Natural killer cell (primary cell): Measurements from ENCODE around the gene ELP6. TPM values are rescaled to one million over a fixed set of nuclear protein-coding genes. Genes with fewer than 3 reads are reported as not detected.
"Not testable (repeated sequence)": the region's sequence is repeated elsewhere in the genome, so short reads cannot be mapped to it uniquely, and the experiment has no call there.

ENCODE experiments used
- ATAC-seq, 3 donors: fragments of 150-1000 bp in 2 of 3; fragments of 200-7000 bp in 1 of 3; cut with Tn5 transposase; 1 replicate in 1 of 3; 2 replicates in 2 of 3; pipeline ENCODE4 v1.10.0; 2021; ENCODE audit warnings: mild to moderate bottlenecking in 2 of 3, moderate library complexity in 2 of 3
- DNase-seq, 2 donors: peaks; one replicate each; pipeline versions ENCODE4 v3.0.0 to v3.0.0-alpha.2; 2013 to 2021; ENCODE audit warnings: mixed read lengths in 1 of 2
- H3K27ac ChIP-seq: one replicate; pipeline ENCODE4 v1.5.1; 2013; ENCODE audit warnings: mild to moderate bottlenecking, low read length
- H3K27me3 ChIP-seq: one replicate; pipeline ENCODE4 v1.6.1; 2013; ENCODE audit warnings: low read length; ENCODE audit not compliant: control insufficient read depth, insufficient read depth
- H3K36me3 ChIP-seq: one replicate; pipeline ENCODE4 v1.6.1; 2013; ENCODE audit warnings: low read length; ENCODE audit not compliant: control insufficient read depth, insufficient read depth
- H3K4me1 ChIP-seq: one replicate; pipeline ENCODE4 v1.6.1; 2013; ENCODE audit warnings: low read length; ENCODE audit not compliant: control insufficient read depth, insufficient read depth
- H3K4me3 ChIP-seq: one replicate; pipeline ENCODE4 v1.5.1; 2013; ENCODE audit warnings: low read length
- H3K9me3 ChIP-seq: one replicate; pipeline ENCODE4 v1.6.1; 2013; ENCODE audit warnings: low read length; ENCODE audit not compliant: control insufficient read depth, insufficient read depth
- H3K27ac Mint-ChIP-seq, 2 donors: one replicate each; pipeline ENCODE4 v1.8.0; 2022; ENCODE audit warnings: mild to moderate bottlenecking in 2 of 2, mixed read lengths in 2 of 2, moderate library complexity in 1 of 2
- H3K27me3 Mint-ChIP-seq, 2 donors: one replicate each; pipeline ENCODE4 v1.8.0; 2022; ENCODE audit warnings: low read depth in 2 of 2, mixed read lengths in 2 of 2
- H3K36me3 Mint-ChIP-seq: one replicate; pipeline ENCODE4 v1.8.0; 2022; ENCODE audit warnings: mixed read lengths
- H3K4me1 Mint-ChIP-seq, 2 donors: one replicate each; pipeline ENCODE4 v1.8.0; 2022; ENCODE audit warnings: mixed read lengths in 2 of 2
- H3K4me3 Mint-ChIP-seq: one replicate; pipeline ENCODE4 v1.8.0; 2022; ENCODE audit warnings: mild to moderate bottlenecking, moderate library complexity, mixed read lengths
- H3K9me3 Mint-ChIP-seq, 2 donors: one replicate each; pipeline ENCODE4 v1.8.0; 2022; ENCODE audit warnings: mixed read lengths in 2 of 2
- CTCF ChIP-seq: fragments of 200-600 bp; IDR thresholded peaks from one replicate; pipeline ENCODE4 v1.8.0; 2022; ENCODE audit warnings: antibody characterized with exemption
- WGBS: methylation state at CpG from one replicate; pipeline ENCODE4 v1.1.7; 2013; ENCODE audit warnings: missing lambda C conversion rate; ENCODE audit not compliant: insufficient coverage; 5-methylcytosine and 5-hydroxymethylcytosine counted together
- intact Hi-C: fragments of 100-400 bp; cut with micrococcal nuclease; formaldehyde crosslinking; loops from one replicate; pipeline ENCODE4 v1.14.2; 2022
- total RNA-seq, 4 donors: library from RNA; stranded (reverse); fragments of 120-200 nt in 1 of 4; gene quantifications; one replicate each; pipeline versions ENCODE4 v1.2.3 to v1.2.4, GENCODE V29; 2013 to 2022

ELP6 gene
- total RNA-seq, 3 donors from 2014 or later (not counting 1 experiment from before 2014, with no cell fraction given) = 18.1 to 37.4 (median 33.4) TPM

- H3K9me3 Mint-ChIP-seq = no peaks in the 10 kb centered on the region
- Histone ChIP-seq H3K9me3 (no peaks in the 10 kb centered on the region), H3K27ac (no peak overlapping the region), H3K27me3 (no peaks in the 10 kb centered on the region), H3K4me1 (no peaks in the 10 kb centered on the region), H3K36me3 (no peaks in the 10 kb centered on the region), H3K4me3 (no peak overlapping the region)
- no peak for DNase-seq
- no peak overlapping the region for H3K27ac Mint-ChIP-seq
- intact Hi-C loops = no loop called here
- H3K36me3 Mint-ChIP-seq = no peaks in the 10 kb centered on the region
- 64% methylated on average over 1 of the region's 3 CpGs for WGBS
- H3K27me3 Mint-ChIP-seq = no peaks in the 10 kb centered on the region
- H3K4me1 Mint-ChIP-seq = no peaks in the 10 kb centered on the region
- TF ChIP-seq CTCF = no peak
- ATAC-seq = no peak
- H3K4me3 Mint-ChIP-seq = no peak overlapping the region
Measured at GRCh38 chr3:47485812-47486211, 27.7 kb downstream of the ELP6 start.

- Histone ChIP-seq H3K9me3 (no peaks in the 10 kb centered on the region), H3K27ac (no peak overlapping the region), H3K27me3 (no peaks in the 10 kb centered on the region), H3K36me3 (no peaks in the 10 kb centered on the region), H3K4me3 (no peak overlapping the region), H3K4me1 (no peaks in the 10 kb centered on the region)
- Mint-ChIP-seq H3K4me3 (no peak overlapping the region), H3K36me3 (no peaks in the 10 kb centered on the region), H3K27me3 (no peaks in the 10 kb centered on the region), H3K27ac (no peak overlapping the region), H3K4me1 (no peaks in the 10 kb centered on the region), H3K9me3 (no peaks in the 10 kb centered on the region)
- DNase-seq = no peak
- WGBS = 92% methylated on average over 1 of the region's 2 CpGs
- TF ChIP-seq CTCF = no peak
- intact Hi-C loops = no loop called here
- no peak for ATAC-seq
Measured at GRCh38 chr3:47482366-47482765, 31.1 kb downstream of the ELP6 start.

- H3K9me3 Mint-ChIP-seq = not testable (repeated sequence)
Measured at GRCh38 chr3:47481763-47482162, 31.7 kb downstream of the ELP6 start.

GRCh38 chr3:47480267-47480666 is 33.2 kb downstream of the ELP6 start:
- H3K36me3 Mint-ChIP-seq, ATAC-seq, H3K27ac ChIP-seq, H3K27ac Mint-ChIP-seq, H3K4me3 ChIP-seq, H3K9me3 Mint-ChIP-seq, H3K27me3 Mint-ChIP-seq, H3K4me3 Mint-ChIP-seq, intact Hi-C loops, H3K27me3 ChIP-seq, H3K9me3 ChIP-seq, DNase-seq, H3K36me3 ChIP-seq: not testable (repeated sequence)
- H3K4me1 Mint-ChIP-seq = peaks cover 5 to 14% of the 10 kb centered on the region in 2 donors
- peaks cover 14% of the 10 kb centered on the region for H3K4me1 ChIP-seq
- WGBS = 95% methylated on average over 6 of the region's 6 CpGs

More at GRCh38 chr3:47481763-47482162, 31.7 kb downstream of the ELP6 start:
- ATAC-seq, H3K36me3 ChIP-seq, H3K27ac Mint-ChIP-seq, H3K27me3 ChIP-seq, H3K36me3 Mint-ChIP-seq, H3K4me1 Mint-ChIP-seq, H3K4me1 ChIP-seq, H3K27ac ChIP-seq, H3K4me3 ChIP-seq, H3K9me3 ChIP-seq, intact Hi-C loops, H3K27me3 Mint-ChIP-seq, H3K4me3 Mint-ChIP-seq, DNase-seq: not testable (repeated sequence)
- WGBS = 91% methylated on average over 3 of the region's 4 CpGs

- Histone ChIP-seq H3K27ac (no peak overlapping the region), H3K4me1 (peaks cover 18% of the 10 kb centered on the region), H3K4me3 (no peak overlapping the region), H3K27me3 (no peaks in the 10 kb centered on the region), H3K36me3 (no peaks in the 10 kb centered on the region), H3K9me3 (no peaks in the 10 kb centered on the region)
- TF ChIP-seq CTCF = no peak
- DNase-seq = no peak
- ATAC-seq = no peak
- no peak overlapping the region for H3K4me3 Mint-ChIP-seq
- no peaks in the 10 kb centered on the region for H3K9me3 Mint-ChIP-seq
- no peak overlapping the region for H3K27ac Mint-ChIP-seq
- intact Hi-C loops = no loop called here
- H3K36me3 Mint-ChIP-seq = no peaks in the 10 kb centered on the region
- H3K27me3 Mint-ChIP-seq = no peaks in the 10 kb centered on the region
- H3K4me1 Mint-ChIP-seq = peaks cover 10 to 19% of the 10 kb centered on the region in 2 donors
- 100% methylated on average over 2 of the region's 2 CpGs for WGBS
Measured at GRCh38 chr3:47479826-47480160, 33.7 kb downstream of the ELP6 start.
